ENCODE results near the gene CCDC149.

CCDC149 gene

GRCh38 chr4:24845902-24846301 is 66.9 kb downstream of the CCDC149 start:
- no peaks in the 10 kb centered on the region for H3K9me3 ChIP-seq (ENCODE audit: control insufficient read depth, insufficient read depth, low read depth, low read length)
- H3K36me3 ChIP-seq (ENCODE audit: control insufficient read depth, insufficient read depth, low read length): no peaks in the 10 kb centered on the region
- H3K27me3 ChIP-seq (ENCODE audit: control insufficient read depth, insufficient read depth, low read length): no peaks in the 10 kb centered on the region
- H3K4me1 ChIP-seq (ENCODE audit: control insufficient read depth, insufficient read depth, low read length): peaks cover 12% of the 10 kb centered on the region
- H3K9ac ChIP-seq (ENCODE audit: low read length): no peak overlapping the region
- no peak overlapping the region for H3K27ac ChIP-seq (ENCODE audit: low read depth, low read length)
- no peak overlapping the region for H3K4me3 ChIP-seq (ENCODE audit: low read depth, low read length)

GRCh38 chr4:24845132-24845531 is 67.7 kb downstream of the CCDC149 start:
- no peaks in the 10 kb centered on the region for H3K36me3 ChIP-seq (ENCODE audit: control insufficient read depth, insufficient read depth, low read length)
- no peak overlapping the region for H3K27ac ChIP-seq (ENCODE audit: low read depth, low read length)
- H3K4me3 ChIP-seq (ENCODE audit: low read depth, low read length): no peak overlapping the region
- no peak overlapping the region for H3K9ac ChIP-seq (ENCODE audit: low read length)
- H3K27me3 ChIP-seq (ENCODE audit: control insufficient read depth, insufficient read depth, low read length): no peaks in the 10 kb centered on the region
- H3K4me1 ChIP-seq (ENCODE audit: control insufficient read depth, insufficient read depth, low read length): peaks cover 7% of the 10 kb centered on the region; the same call in 1 of the 2 replicates
- no peaks in the 10 kb centered on the region for H3K9me3 ChIP-seq (ENCODE audit: control insufficient read depth, insufficient read depth, low read depth, low read length)

GRCh38 chr4:24843096-24843495 is 69.7 kb downstream of the CCDC149 start:
- Histone ChIP-seq H3K9ac (ENCODE audit: low read length) (no peak overlapping the region), H3K9me3 (ENCODE audit: control insufficient read depth, insufficient read depth, low read depth, low read length) (no peaks in the 10 kb centered on the region), H3K4me1 (ENCODE audit: control insufficient read depth, insufficient read depth, low read length) (peaks cover 7% of the 10 kb centered on the region; the same call in 1 of the 2 replicates), H3K4me3 (ENCODE audit: low read depth, low read length) (no peak overlapping the region), H3K36me3 (ENCODE audit: control insufficient read depth, insufficient read depth, low read length) (no peaks in the 10 kb centered on the region), H3K27me3 (ENCODE audit: control insufficient read depth, insufficient read depth, low read length) (no peaks in the 10 kb centered on the region), H3K27ac (ENCODE audit: low read depth, low read length) (no peak overlapping the region)

GRCh38 chr4:24842356-24842755 is 70.5 kb downstream of the CCDC149 start:
- Histone ChIP-seq H3K9ac (ENCODE audit: low read length) (no peak overlapping the region), H3K27me3 (ENCODE audit: control insufficient read depth, insufficient read depth, low read length) (no peaks in the 10 kb centered on the region), H3K4me1 (ENCODE audit: control insufficient read depth, insufficient read depth, low read length) (peaks cover 7% of the 10 kb centered on the region; the same call in 1 of the 2 replicates), H3K4me3 (ENCODE audit: low read depth, low read length) (no peak overlapping the region), H3K27ac (ENCODE audit: low read depth, low read length) (no peak overlapping the region), H3K9me3 (ENCODE audit: control insufficient read depth, insufficient read depth, low read depth, low read length) (no peaks in the 10 kb centered on the region), H3K36me3 (ENCODE audit: control insufficient read depth, insufficient read depth, low read length) (no peaks in the 10 kb centered on the region)

DNA sequence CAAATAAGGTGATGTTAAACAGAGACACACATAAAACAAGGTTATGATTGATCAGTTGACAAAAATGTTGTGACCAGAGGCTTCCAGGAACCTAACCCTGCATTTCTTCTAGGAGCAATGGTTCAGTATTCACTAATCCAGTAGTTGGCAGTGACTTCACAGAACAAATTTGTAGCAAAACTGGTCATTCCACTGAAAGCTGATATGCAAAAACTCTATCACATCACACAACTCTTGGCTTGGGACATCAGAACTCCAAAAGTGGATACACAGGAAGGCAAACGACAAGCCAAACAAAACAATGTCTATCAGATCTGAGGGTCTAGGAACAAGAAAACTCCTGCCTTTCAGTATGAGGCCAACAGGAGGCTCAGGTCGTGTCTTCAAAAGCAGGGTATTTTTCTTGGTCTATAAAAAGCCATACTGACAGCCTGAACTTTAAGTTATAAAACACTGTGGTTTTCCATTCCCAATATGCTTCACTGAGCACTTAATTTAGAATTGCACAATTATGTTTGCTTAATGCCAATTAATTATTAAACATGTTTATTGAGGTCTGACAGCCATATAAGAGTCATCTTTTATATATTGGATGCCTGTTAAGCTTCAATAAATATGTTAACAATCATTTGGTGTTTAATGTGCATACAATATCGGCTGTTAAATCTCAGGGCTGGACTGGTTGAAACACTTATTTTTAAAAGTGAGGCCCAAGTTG is 71.9 kb downstream of the CCDC149 start:
- Histone ChIP-seq H3K4me3 (ENCODE audit: low read depth, low read length) (no peak overlapping the region), H3K9me3 (ENCODE audit: control insufficient read depth, insufficient read depth, low read depth, low read length) (no peaks in the 10 kb centered on the region), H3K27ac (ENCODE audit: low read depth, low read length) (no peak overlapping the region), H3K9ac (ENCODE audit: low read length) (no peak overlapping the region), H3K4me1 (ENCODE audit: control insufficient read depth, insufficient read depth, low read length) (no peaks in the 10 kb centered on the region), H3K36me3 (ENCODE audit: control insufficient read depth, insufficient read depth, low read length) (no peaks in the 10 kb centered on the region), H3K27me3 (ENCODE audit: control insufficient read depth, insufficient read depth, low read length) (no peaks in the 10 kb centered on the region)

DNA sequence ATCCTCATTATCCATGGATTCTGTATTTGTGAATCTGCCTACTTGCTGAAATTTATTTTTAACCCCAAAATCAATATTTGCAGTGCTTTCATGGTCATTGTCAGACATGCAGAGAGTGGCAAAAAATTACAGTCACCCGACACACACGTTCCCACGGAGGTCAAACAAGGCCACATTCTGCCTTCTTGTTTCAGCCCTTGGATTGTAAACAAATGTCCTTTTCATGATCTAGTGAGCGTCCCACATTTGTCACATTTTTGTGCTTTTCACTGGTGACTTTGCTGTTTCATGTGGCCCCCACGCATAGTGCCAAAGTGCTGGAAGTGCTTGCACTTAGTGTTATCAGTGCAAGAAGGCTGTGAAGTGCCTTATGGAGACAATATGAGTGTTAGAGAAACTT is 72.5 kb downstream of the CCDC149 start:
- H3K4me3 ChIP-seq (ENCODE audit: low read depth, low read length): no peak overlapping the region
- no peak overlapping the region for H3K27ac ChIP-seq (ENCODE audit: low read depth, low read length)

DNA sequence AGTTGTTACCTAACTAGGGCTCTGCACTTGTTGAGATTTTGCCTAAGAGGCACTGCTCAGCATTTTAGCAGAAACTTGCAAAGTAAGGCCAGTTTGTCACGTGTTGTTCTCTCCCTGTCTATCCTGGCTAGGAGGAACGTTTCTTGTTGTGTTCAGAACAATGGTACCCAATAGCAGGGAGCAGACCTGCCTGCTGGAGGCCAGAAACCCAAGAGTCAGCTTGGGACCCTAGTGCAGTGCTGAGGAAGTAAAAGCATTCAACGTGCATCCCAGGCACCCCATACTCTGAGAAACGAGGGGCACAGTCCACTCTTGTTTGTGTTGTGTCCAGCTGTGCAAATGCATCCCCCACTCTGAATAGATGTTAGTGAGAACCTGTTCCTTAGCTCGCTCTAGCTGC is 75.1 kb downstream of the CCDC149 start:
- Histone ChIP-seq H3K4me1 (ENCODE audit: control insufficient read depth, insufficient read depth, low read length) (no peaks in the 10 kb centered on the region), H3K9me3 (ENCODE audit: control insufficient read depth, insufficient read depth, low read depth, low read length) (no peaks in the 10 kb centered on the region), H3K9ac (ENCODE audit: low read length) (no peak overlapping the region), H3K4me3 (ENCODE audit: low read depth, low read length) (no peak overlapping the region), H3K27me3 (ENCODE audit: control insufficient read depth, insufficient read depth, low read length) (no peaks in the 10 kb centered on the region), H3K27ac (ENCODE audit: low read depth, low read length) (no peak overlapping the region), H3K36me3 (ENCODE audit: control insufficient read depth, insufficient read depth, low read length) (no peaks in the 10 kb centered on the region)

More for the DNA sequence above, 72.5 kb downstream of the CCDC149 start:
- Histone ChIP-seq H3K4me1 (ENCODE audit: control insufficient read depth, insufficient read depth, low read length) (no peaks in the 10 kb centered on the region), H3K27me3 (ENCODE audit: control insufficient read depth, insufficient read depth, low read length) (no peaks in the 10 kb centered on the region), H3K9me3 (ENCODE audit: control insufficient read depth, insufficient read depth, low read depth, low read length) (no peaks in the 10 kb centered on the region), H3K9ac (ENCODE audit: low read length) (no peak overlapping the region), H3K36me3 (ENCODE audit: control insufficient read depth, insufficient read depth, low read length) (no peaks in the 10 kb centered on the region)

- H3K4me1 ChIP-seq (ENCODE audit: control insufficient read depth, insufficient read depth, low read length): no peaks in the 10 kb centered on the region
- H3K9me3 ChIP-seq (ENCODE audit: control insufficient read depth, insufficient read depth, low read depth, low read length): no peaks in the 10 kb centered on the region
- H3K27me3 ChIP-seq (ENCODE audit: control insufficient read depth, insufficient read depth, low read length): no peaks in the 10 kb centered on the region
- no peak overlapping the region for H3K9ac ChIP-seq (ENCODE audit: low read length)
- no peaks in the 10 kb centered on the region for H3K36me3 ChIP-seq (ENCODE audit: control insufficient read depth, insufficient read depth, low read length)
- H3K4me3 ChIP-seq (ENCODE audit: low read depth, low read length): no peak overlapping the region
- no peak overlapping the region for H3K27ac ChIP-seq (ENCODE audit: low read depth, low read length)
Observed at GRCh38 chr4:24837336-24837735, 75.5 kb downstream of the CCDC149 start.

- no peak overlapping the region for H3K4me3 ChIP-seq (ENCODE audit: low read depth, low read length)
- no peaks in the 10 kb centered on the region for H3K9me3 ChIP-seq (ENCODE audit: control insufficient read depth, insufficient read depth, low read depth, low read length)
- H3K27ac ChIP-seq (ENCODE audit: low read depth, low read length): no peak overlapping the region
- H3K36me3 ChIP-seq (ENCODE audit: control insufficient read depth, insufficient read depth, low read length): no peaks in the 10 kb centered on the region
- H3K9ac ChIP-seq (ENCODE audit: low read length): no peak overlapping the region
- H3K4me1 ChIP-seq (ENCODE audit: control insufficient read depth, insufficient read depth, low read length): no peaks in the 10 kb centered on the region
- H3K27me3 ChIP-seq (ENCODE audit: control insufficient read depth, insufficient read depth, low read length): no peaks in the 10 kb centered on the region
Observed at GRCh38 chr4:24836661-24837242, 76.1 kb downstream of the CCDC149 start.

DNA sequence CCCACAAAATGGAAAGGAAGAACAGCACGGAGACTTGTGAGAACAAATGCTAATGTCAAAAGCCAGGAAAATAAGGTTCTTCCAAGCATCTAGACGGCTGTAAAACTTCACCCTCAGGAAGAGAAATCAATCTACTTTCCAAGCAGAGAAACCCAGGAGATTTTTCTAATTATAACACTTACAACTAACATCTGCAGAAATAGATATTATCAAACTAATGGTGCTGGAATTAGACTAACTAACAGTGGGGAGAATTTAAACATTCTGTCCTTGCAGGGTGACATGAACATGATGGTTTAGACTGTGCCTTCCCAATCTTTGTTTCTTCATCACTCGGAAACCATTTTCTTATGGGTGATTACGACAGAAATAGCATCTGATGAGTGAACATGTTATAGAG is 77.1 kb downstream of the CCDC149 start:
- no peaks in the 10 kb centered on the region for H3K36me3 ChIP-seq (ENCODE audit: control insufficient read depth, insufficient read depth, low read length)
- no peaks in the 10 kb centered on the region for H3K4me1 ChIP-seq (ENCODE audit: control insufficient read depth, insufficient read depth, low read length)
- H3K27me3 ChIP-seq (ENCODE audit: control insufficient read depth, insufficient read depth, low read length): no peaks in the 10 kb centered on the region
- no peak overlapping the region for H3K27ac ChIP-seq (ENCODE audit: low read depth, low read length)
- no peak overlapping the region for H3K4me3 ChIP-seq (ENCODE audit: low read depth, low read length)
- no peak overlapping the region for H3K9ac ChIP-seq (ENCODE audit: low read length)
- no peaks in the 10 kb centered on the region for H3K9me3 ChIP-seq (ENCODE audit: control insufficient read depth, insufficient read depth, low read depth, low read length)

DNA sequence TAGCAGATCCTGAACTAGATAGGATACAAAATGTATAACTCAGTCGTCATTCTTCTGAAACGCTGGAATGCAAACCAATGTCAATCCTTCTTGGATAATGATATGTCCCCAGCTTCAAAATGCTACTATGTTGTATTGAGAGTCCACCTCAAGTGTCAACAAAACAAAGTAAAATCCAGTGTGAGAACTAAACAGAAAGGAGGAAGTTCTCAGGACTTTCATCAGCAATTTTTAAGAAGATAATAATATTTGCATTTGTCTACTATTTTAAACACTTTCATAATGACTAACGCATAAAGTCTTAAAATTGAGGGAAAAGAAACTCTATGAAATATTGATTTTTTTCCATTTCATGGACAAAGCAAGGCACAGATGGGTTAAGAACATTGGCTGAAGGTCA is 81.2 kb downstream of the CCDC149 start:
- H3K4me3 ChIP-seq (ENCODE audit: low read depth, low read length): no peak overlapping the region
- H3K9me3 ChIP-seq (ENCODE audit: control insufficient read depth, insufficient read depth, low read depth, low read length): no peaks in the 10 kb centered on the region
- no peaks in the 10 kb centered on the region for H3K36me3 ChIP-seq (ENCODE audit: control insufficient read depth, insufficient read depth, low read length)
- H3K27me3 ChIP-seq (ENCODE audit: control insufficient read depth, insufficient read depth, low read length): no peaks in the 10 kb centered on the region
- no peaks in the 10 kb centered on the region for H3K4me1 ChIP-seq (ENCODE audit: control insufficient read depth, insufficient read depth, low read length)
- no peak overlapping the region for H3K9ac ChIP-seq (ENCODE audit: low read length)
- H3K27ac ChIP-seq (ENCODE audit: low read depth, low read length): no peak overlapping the region
